HK-2 (cell line): ENCODE measurements around the gene HELZ2.

Experiments used
- DNase-seq: peaks from one replicate; pipeline ENCODE4 v3.0.0-alpha.2; 2018; ENCODE audit not compliant: unreplicated experiment

HELZ2 gene

GRCh38 chr20:63553933-63554290 is 20.1 kb downstream of the HELZ2 start, which contains the start of gene FNDC11:
FNDC11 (plus strand) TSS chr20:63554159; CDS start chr20:63555664, 1,505 bp downstream.
- DNase-seq = peak; percentile 59

GRCh38 chr20:63553251-63553932 is 20.6 kb downstream of the HELZ2 start:
- DNase-seq = peak; percentile 91

GRCh38 chr20:63552481-63553249 is 21.4 kb downstream of the HELZ2 start:
- DNase-seq = no peak

GRCh38 chr20:63551068-63551467 is 23.0 kb downstream of the HELZ2 start:
- no peak for DNase-seq

GRCh38 chr20:63549679-63550282 is 24.3 kb downstream of the HELZ2 start:
- no peak for DNase-seq

GRCh38 chr20:63549019-63549418 is 25.0 kb downstream of the HELZ2 start:
- DNase-seq = no peak

GRCh38 chr20:63548542-63548941 is 25.5 kb downstream of the HELZ2 start:
- DNase-seq = no peak

- no peak for DNase-seq
Measured at GRCh38 chr20:63547725-63548480, 26.1 kb downstream of the HELZ2 start, which contains the start of gene SRMS. SRMS (minus strand) TSS chr20:63547749; CDS start chr20:63547463, 286 bp downstream.

GRCh38 chr20:63546956-63547724 is 26.9 kb downstream of the HELZ2 start:
- DNase-seq = no peak

GRCh38 chr20:63546256-63546955 is 27.6 kb downstream of the HELZ2 start:
- DNase-seq = no peak

GRCh38 chr20:63545814-63546213 is 28.2 kb downstream of the HELZ2 start:
- no peak for DNase-seq

GRCh38 chr20:63544958-63545516 is 29.0 kb downstream of the HELZ2 start:
- DNase-seq = peak; percentile 81

GRCh38 chr20:63544241-63544957 is 29.6 kb downstream of the HELZ2 start:
- DNase-seq = no peak

GRCh38 chr20:63543733-63544132 is 30.3 kb downstream of the HELZ2 start:
- no peak for DNase-seq

GRCh38 chr20:63543131-63543530 is 30.9 kb downstream of the HELZ2 start:
- DNase-seq = no peak

- no peak for DNase-seq
Measured at GRCh38 chr20:63542696-63543095, 31.3 kb downstream of the HELZ2 start.

- DNase-seq = no peak
Measured at GRCh38 chr20:63542031-63542559, 31.9 kb downstream of the HELZ2 start.

- no peak for DNase-seq
Measured at GRCh38 chr20:63541371-63541770, 32.7 kb downstream of the HELZ2 start.
